ENCODE results near the gene CDH20.

CDH20 gene

GRCh38 chr18:61459896-61460648, 126.8 kb downstream of the CDH20 start:
- H3K27ac ChIP-seq, result no peak overlapping the region
- TF ChIP-seq CTCF (IDR thresholded peaks at IDR 0.05) (no peak), ZFX (IDR thresholded peaks at IDR 0.05; ENCODE audit: borderline replicate concordance) (no peak)

- no peak overlapping the region for H3K27ac ChIP-seq
- TF ChIP-seq ZFX (IDR thresholded peaks at IDR 0.05; ENCODE audit: borderline replicate concordance), result no peak
- no peak for TF ChIP-seq CTCF (IDR thresholded peaks at IDR 0.05)
Measured at GRCh38 chr18:61464551-61465142, 131.4 kb downstream of the CDH20 start.

DNA sequence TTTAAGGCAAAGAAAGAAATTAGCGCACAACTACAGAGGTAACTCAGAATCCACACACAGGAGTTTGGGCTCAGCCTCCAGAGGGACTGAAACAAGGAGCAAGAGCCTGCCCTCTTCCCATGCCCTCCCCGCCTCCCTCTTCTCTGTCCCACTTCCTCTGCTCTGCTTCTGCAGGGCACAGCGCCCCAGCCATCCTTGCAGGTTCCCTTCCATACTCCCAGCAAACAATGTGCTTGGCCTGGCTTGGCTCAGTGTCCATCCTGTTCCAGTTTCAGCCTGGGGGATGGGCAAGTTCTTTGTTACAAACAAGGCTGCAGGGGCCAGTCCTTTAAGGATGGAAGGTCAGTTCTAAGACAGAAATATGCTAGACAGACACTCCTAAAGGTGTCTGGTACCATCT, 133.5 kb downstream of the CDH20 start:
- TF ChIP-seq ZFX (IDR thresholded peaks at IDR 0.05; ENCODE audit: borderline replicate concordance), result no peak
- TF ChIP-seq CTCF (IDR thresholded peaks at IDR 0.05), result no peak
- no peak overlapping the region for H3K27ac ChIP-seq

DNA sequence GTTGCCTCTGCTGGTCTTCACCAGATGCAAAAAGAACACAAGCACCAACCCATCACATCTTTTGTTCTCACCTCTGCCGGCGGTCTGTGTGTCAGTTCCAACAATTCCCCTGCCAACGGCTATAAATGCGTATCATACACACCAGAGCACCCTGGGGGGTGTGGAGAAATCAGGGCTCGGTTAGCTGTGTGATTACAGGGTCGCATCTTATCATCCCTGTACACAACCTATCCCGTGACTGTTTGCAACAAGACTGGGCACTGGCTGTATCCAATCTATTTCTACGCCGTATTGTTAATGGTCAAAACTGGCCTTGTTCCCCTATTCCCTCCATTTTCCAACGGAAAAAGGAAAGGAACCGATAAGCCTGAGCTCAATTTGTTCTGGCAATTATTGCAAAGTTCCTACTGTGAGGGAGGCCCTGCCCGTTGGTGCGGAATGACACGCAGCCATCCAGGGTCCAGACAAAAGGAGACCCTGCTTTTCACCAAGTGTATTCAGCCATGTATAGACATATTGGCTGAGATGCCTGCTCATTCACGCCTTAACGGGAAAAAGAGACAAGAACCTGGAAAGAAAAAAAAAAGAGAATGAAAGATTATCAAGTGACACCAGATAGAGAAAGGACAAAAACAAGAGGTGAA, 136.9 kb downstream of the CDH20 start:
- H3K27ac ChIP-seq, result no peak overlapping the region
- TF ChIP-seq ZFX (IDR thresholded peaks at IDR 0.05; ENCODE audit: borderline replicate concordance), result no peak
- no peak for TF ChIP-seq CTCF (IDR thresholded peaks at IDR 0.05)

DNA sequence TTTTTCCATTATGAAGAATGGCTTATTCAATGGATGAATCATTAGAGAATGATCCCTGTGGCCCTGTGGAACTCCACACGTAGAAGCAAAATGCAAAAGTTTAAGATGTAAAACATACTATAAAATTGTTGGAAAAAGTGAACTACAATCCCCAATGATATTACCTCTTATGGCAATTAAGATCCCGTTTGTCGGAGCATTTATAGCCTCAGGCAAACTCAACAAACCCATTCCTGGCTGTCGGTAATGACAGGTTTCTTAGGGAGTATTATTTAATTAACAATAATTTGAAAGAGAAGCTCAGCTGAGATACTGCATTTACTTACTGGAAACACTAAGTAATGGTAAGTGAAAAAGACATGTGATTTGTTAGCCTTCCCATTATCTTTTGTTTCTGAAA, 138.3 kb downstream of the CDH20 start:
- TF ChIP-seq CTCF (IDR thresholded peaks at IDR 0.05) (no peak), ZFX (IDR thresholded peaks at IDR 0.05; ENCODE audit: borderline replicate concordance) (no peak)

DNA sequence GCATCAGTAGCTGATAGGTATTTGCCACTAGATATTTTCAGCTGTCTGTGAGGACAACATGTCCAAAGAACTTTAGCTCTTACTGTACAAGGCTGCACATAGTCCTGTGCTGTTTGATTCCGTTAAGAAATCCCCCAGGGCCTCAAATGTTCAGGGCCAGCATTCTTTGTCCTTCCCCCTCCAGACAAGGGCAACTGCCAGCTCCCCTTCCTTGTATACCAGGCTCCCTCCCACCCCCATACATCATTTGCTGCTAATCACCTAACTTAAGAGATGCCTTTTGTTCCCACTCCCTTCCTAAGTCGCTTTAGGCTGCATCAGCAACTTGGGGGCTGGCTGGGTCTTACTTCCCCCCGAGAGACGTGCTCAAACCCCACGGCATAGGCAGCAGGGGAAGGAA, 138.7 kb downstream of the CDH20 start:
- no peak overlapping the region for H3K27ac ChIP-seq
- no peak for TF ChIP-seq CTCF (IDR thresholded peaks at IDR 0.05)

More for the DNA sequence above, 138.3 kb downstream of the CDH20 start:
- no peak overlapping the region for H3K27ac ChIP-seq

- TF ChIP-seq CTCF (IDR thresholded peaks at IDR 0.05), result no peak
- TF ChIP-seq ZFX (IDR thresholded peaks at IDR 0.05; ENCODE audit: borderline replicate concordance), result no peak
- H3K27ac ChIP-seq, result no peak overlapping the region
Measured at GRCh38 chr18:61474341-61474740, 141.1 kb downstream of the CDH20 start.
